HG03139 (cell line): ENCODE data around the gene FUBP3.

Source experiments
- ATAC-seq: cut with Tn5 transposase; IDR thresholded peaks from one replicate; pipeline ENCODE4 v1.9.1; 2021; ENCODE audit not compliant: unreplicated experiment

The FUBP3 gene

DNA sequence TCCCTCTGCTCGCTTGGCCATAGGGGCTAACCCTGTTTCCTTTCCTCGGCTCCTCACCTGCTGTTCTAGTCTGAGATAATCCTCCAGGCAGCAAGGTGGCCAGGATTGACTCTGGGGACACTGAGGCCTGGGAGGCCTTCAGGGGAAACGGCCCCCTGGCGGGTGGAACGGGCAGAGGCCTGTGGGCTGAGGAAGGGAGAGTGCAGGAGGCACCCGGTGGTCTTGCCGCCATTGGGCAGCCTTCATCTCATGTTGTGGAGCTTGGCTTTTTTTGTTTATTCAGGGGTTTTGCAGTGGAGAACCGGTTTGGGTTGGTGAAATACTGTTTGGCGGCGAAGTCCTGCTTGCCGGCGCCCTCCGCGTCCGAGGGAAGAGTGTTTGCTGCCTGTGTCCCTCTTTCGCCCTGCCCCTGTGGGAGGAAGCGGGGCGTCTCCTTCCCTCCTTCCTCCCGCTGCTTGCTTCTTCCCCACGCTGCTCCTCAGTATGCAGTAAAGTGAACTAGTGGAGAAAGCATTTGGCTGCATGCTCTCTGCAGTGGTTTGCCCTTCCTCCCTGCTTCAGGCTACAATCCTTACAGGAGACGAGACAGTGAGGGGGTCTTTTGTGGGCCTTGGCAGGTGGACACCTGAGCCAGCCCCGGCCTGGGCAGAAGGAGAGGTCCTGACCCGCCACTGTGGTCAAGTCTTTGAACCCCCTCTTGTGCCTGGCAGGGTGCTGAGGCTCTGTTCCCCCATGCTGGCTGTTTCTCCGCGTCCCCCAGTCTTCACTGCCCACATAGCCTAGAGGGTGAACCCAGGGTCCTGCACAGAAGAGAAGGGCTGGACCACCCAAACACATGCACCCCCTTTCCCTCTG, 54.2 kb downstream of the FUBP3 start:
- ATAC-seq = no peak

DNA sequence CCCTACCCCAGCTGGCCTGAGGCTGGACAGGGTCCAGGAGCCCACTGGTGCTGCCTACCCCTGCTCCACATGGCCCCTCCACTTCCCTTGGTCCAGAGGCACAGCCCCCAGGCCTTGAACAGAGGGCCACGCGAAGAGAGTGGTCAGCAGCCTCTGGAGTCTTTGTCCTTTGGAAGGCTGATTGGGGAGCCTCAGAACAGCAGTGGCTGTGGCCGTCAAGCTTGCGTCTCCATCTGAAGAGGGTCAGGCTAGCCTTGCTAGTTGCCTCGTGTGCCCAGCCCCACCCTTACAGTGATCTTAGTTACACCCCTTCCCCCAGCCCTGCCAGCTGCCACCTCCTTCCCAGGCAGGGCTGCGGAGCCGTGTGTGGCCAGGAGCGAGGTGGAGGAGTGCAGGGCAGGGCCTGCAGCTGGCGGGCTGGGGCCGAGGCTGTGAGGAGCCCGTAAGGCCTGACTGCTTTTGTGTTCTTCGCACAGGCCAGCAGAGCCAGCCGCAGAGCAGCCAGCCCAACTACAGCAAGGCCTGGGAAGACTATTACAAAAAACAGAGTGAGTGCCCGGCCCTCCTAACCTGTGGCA, 54.9 kb downstream of the FUBP3 start:
- no peak for ATAC-seq

DNA sequence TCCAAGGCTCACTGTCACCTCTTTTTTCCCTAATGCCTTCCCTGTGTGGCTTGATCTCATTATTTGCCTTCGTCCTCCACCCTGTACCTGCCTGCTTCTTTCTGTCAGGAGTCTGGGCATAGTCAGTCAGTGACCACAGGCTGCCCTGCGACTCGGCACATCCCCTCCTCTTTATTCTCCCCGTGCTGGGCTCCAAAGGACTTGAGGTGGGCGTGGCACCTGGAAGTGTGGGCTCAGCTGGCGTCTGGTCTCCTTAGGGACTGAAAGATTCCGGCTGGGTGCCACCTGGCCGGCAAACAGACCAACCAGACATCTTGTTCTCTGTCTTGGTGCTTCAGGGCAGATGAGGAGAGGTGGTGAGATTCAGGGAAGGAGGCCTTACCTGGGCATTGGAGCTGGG, 55.4 kb downstream of the FUBP3 start:
- ATAC-seq = no peak

DNA sequence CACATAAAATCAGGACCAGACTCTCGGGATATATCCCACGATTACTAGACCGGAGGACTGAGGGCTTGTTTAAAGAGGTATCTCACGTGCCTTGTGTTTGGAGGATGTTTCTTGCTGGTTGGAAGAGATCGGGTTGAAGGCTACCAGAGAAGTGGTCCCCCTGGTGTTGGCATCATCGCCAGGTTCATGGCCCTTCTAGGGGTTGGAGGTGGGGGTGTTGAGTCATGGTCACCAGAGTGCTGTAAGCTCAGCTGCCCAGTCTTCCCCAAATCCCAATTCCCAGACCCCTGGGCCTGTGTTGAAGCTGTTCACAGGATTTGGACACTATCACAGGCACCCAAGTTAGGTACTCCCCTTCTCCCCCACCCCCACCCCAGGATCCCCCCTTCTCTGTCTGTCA, 55.9 kb downstream of the FUBP3 start:
- ATAC-seq = no peak

DNA sequence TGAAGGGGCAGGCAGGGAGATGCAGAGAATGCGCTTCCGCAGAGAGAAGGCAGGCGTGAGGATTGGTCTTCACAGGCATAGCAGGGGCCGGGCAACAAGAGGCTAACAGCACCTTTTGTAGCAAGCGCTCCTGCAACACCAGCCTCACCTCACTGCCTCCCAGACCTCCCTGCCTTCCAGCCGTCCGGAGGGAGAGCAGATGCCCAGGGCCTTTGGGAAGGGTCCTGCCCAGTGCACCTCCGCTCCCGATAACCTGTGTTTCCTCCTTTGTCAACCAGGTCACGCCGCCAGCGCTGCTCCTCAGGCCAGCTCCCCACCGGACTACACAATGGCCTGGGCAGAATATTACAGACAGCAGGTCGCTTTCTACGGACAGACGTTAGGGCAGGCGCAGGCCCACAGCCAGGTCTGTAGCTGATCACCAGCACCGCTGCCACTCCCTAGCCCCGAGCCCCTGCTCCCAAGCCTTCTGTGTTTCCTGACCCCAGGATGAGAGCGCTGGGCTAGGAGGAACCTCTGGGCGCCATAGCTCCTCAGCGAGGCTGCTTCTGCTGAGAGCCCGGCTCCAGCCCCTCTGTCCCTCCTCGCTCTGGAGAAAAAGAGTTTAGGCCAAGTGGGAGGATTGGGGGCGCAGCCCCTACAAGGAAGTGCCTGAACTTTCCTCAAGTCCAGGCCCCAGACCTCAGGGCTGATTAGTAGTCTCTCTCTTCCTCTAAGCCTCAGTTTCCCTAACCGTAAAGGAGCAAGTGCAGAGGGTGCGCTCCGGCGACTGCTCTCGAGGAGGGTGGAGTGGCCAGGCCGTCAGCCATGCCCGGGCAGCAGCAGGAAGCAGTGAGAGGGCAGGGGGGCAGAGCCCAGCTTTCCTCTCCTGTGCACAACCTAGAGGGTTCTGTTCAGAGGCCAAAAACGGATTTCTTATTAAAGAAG, 56.6 kb downstream of the FUBP3 start:
- ATAC-seq = no peak

DNA sequence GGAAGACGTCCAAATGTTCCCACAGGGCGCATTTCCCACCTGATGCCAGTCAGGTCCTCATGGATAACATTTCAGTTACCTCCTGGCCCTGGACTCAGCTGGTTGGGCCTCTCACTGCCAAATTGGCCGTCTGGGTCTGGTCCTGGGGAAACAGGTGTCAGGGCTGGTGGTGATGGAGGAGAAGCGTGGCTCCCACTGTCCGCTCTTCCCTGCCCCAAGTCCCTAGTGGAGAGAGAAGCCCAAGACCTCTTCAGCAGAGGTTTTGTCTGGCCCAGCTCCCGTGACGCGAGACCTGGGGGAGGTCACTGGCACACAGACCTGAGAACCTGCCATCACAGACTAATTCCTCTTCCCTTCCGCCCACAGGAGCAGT, 57.3 kb downstream of the FUBP3 start:
- no peak for ATAC-seq

DNA sequence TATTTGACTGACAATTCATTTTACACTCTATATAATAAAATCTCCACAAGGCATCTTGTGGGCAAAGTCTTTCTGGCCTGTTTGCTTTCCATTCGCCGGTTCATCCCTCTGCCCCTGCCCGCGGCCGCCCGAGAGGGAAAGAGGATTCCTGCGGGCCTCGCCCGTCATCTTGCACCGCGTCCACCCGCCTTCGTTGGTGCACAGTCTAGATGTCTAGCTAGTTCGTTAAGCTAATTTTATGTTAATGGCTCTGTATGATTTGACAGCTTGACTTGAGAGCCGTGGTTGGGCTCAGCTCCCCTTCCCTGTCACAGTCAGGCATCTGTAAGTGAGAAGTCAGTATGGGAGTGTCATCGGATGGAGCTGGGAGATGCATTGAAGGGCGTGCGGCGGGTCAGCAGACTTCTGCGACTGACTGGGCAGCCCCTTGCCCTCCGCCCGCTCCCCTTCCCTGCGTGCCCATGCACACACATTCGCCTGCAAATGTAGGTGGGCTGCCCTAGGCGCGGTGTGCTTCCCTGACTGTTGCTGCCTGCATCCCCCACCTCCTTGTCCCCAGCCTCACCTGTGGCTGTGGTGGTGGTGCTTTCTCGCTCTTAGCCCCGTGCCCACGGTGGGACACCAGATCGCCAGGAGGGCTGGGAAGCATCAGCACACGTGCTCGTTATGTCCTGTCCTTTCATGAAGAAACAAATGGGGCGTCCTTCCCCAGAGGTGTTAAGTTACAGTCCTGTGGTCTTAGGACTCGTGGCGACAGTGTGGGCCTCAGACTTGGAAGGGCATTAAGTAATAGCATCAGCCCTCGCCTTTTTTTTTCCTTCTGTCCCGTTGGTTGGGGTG, 59.1 kb downstream of the FUBP3 start:
- ATAC-seq = no peak

DNA sequence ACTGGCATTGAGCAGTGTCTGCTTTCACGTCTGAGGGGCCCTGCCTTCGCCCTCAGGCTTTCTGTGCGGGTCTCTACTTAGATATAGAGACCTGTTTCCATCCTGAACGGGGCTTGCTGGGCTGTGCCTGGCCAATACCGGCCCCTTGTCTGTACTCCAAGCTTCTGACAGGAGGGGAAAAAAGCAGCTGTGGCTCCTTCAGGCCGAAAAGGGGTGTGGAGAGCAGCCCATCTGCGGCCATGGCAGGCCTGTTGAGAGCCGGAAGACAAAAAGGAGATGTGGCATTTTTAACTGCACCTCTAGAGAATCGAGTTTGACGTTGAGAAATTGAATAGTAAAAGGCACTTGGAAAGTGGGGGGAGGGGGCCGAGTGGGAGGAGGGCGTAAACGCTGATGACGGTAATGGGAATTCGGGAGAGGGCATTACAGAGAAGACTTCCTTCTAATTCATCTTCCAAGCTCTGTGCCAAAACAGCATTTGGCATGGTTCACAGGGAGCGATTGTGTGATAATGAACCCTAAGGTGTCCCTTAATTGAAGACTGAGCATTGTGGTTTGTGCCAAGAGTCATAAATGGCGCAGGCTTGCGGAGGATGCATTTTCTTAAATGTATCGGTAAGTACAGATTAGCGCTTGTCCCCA, 59.9 kb downstream of the FUBP3 start:
- no peak for ATAC-seq

DNA sequence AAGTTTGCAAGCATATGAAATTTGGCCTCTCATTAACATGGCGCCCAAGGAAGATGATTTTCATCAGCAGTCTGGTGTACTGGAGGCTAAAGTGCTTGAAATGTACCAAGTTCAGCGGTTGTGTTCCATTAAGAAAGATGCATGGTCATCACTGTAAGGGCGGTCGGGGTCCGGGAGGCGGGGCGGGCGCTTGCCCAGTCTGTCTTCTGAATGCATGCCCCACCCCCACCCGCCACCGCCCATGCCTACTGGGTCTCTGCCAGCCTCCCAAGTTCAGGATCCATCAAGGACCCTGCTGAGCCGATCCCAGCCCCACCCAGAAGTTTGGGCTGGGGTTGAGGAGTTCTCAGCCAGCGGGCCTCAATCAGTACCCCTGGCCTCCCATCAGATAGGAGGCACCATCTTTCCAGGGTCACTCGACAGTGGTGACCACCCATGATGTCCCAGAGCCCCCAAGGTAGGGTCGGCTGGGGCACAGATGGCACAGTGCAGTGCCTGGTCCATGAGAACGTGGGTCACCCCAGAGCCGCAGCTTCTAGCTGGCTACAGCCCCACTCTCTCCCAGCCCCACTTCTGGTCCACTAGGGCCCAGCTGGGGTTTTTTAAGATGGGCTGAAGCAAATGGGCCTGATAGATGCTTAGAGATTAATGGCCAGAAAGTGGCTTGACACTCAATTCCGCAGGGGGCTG, 60.6 kb downstream of the FUBP3 start:
- ATAC-seq = no peak

DNA sequence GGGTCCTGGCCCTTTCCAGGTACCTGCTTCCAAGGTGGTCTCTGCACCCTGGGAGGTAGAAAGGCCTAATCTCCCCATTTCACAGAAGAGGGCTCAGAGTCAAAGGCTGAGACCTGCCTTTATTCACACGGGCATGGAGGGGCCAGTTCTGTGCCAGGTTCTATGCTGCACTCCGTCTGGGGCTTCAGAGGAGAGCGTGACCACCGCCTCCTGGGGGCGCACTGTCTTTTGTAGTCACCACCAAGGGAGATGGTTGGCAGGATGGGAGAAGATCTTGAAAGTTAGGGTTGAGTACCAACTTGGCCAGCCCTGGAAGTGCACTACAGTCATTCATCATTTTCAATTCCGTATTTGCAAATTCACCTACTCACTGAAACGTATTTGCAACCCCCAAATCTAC, 61.3 kb downstream of the FUBP3 start:
- ATAC-seq = no peak

DNA sequence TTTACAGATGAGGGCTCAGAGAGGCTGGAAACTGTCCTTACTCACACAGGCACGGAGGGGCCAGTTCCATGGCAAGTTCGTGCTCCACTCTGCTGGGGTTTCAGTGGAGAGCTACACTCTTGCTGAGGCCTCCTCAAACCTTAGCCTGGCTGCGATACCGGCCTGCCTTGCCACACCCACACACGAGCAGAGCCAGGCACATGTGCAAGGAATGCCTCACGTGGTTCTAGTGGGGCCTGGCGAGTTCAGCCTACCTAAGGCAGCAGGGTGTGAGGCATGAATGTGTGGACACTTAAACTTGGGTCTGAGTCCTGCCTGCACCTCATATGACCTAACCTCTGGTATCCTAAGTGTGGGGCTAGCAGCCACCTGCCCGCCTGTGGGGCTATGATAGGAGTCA, 63.5 kb downstream of the FUBP3 start:
- ATAC-seq = no peak

DNA sequence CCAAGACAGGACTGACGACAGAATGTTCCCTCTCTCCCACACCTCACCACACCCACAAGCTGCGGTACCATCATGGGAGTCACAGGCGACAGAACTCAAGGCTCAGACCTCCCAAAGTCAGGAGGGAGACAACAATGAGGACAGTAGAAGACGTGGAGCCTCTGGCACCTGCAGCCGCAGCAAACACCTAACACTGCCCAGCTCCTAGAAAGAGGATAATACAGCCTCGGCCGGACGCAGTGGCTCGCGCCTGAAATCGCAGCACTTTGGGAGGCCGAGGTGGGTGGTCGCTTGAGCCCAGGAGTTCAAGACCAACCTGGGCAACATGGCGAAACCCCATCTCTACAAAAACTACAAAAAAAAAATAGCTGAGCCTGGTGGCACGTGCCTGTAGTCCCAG, 71.8 kb downstream of the FUBP3 start:
- ATAC-seq = no peak

DNA sequence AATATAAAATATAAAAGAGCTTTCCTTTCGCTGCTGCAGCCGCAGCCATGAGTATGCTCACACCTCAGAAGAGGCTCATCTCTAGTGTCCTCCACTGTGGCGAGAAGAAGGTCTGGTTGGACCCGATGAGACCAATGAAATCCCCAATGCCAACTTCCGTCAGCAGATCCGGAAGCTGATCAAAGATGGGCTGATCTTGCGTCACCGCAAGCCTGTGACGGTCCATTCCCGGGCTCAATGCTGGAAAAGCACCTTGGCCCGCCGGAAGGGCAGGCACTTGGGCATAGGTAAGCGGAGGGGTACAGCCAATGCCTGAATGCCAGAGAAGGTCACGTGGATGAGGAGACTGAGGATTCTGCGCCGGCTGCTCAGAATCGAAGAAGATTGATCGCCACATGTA, 72.4 kb downstream of the FUBP3 start:
- ATAC-seq = no peak

DNA sequence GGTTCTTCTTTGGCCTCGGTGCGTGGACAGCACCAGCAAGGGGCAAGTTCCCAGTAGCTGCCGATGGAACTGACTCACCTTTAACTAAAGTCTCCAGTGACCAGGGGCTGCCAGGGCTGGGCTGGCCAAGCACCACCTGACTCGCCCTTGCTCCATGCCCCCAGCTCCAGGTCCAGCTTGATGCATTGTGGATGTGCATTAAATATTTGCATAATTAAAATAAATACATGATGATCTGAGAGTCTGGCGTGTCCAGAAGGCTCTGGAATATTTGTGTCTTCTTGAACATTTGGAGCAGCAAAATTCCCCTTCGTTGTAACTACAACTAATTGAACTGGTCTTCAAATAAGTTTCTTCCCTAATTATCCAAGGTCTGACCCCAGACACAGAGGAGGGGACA, 75.5 kb downstream of the FUBP3 start:
- no peak for ATAC-seq

DNA sequence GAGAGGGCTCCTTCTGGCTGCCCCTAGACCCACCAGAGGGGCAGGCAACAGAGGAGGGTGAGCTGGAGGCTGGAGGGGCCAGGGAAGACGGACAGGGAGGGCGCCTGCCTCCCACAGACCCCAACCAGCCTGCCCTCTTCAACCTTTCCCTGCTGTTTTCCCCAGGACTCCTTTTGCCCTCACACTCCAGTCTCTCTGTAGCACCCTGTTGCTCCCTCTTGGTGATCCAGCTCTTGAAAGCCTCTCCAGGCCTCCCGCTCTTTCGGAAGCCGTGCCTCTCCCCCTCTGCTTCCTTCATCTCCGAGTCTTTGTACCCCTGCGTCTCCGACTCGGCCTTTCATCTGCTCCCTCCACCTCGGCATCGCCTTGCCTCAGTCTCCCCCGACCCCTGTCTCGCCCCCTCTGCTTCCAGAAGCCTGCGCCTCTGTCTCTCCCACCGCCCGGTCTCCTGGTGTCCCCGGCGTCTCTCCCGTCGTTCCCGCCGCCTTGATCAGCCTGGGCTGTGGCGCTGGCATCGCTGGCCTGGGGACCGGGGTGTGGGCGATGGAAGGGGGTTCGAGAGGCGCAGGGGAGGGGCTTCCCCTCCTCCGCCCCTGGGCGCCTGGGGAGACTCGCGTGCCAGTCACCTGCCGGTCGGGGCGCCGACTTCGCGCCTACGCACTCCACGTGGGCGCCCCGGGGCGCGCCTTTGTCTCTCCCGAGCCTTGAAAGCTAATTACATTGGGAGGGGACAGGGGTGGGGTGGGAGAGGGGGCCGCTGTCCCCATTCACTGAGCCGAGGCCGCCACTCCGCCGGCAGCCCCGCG, 79.7 kb downstream of the FUBP3 start:
- ATAC-seq = no peak

DNA sequence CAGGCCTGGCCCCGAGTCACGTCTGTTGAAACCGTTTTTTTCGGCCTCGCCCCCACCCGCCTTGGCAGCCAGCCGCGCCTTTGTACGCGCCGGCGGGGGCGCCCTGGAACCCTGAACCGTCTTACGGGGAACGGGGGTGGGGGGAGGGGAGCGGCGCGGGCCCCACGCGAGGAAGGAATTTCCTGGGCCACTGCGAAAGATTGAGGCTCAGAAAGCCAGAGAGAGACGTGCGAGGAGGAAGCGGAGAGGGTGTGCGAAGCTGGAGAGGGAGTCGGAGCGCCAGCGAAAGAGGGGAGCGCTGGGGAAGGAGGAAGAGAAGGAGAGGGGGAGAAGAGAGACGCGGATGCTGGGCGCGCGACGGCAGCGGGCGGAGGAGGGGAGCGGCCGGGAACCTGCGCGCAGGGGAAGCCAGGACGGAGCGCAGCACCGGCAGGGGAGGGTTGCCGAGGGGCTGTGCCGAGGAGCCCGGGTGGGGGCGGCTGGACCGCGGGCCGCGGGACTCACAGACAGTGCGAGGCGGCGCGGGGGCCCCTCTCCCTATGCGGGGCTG, 80.4 kb downstream of the FUBP3 start:
- ATAC-seq = no peak

DNA sequence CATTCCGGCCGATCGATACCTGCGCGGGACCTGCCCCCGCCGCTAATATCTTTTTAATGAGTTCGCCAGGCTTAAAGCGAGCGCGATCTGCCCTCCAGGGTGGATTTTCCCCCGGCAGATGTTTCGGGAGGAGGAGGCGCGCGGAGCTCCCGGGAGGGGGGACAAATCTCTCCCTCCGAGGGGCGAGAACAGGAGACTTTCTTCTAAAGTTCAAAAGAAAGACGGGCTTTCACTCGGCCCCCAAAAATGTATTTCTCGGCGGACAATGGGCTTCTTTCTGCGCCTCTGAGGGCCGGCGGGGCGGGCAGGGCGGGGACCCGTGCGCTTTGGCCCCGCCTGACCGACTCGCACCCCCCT, 80.9 kb downstream of the FUBP3 start:
- ATAC-seq = no peak

DNA sequence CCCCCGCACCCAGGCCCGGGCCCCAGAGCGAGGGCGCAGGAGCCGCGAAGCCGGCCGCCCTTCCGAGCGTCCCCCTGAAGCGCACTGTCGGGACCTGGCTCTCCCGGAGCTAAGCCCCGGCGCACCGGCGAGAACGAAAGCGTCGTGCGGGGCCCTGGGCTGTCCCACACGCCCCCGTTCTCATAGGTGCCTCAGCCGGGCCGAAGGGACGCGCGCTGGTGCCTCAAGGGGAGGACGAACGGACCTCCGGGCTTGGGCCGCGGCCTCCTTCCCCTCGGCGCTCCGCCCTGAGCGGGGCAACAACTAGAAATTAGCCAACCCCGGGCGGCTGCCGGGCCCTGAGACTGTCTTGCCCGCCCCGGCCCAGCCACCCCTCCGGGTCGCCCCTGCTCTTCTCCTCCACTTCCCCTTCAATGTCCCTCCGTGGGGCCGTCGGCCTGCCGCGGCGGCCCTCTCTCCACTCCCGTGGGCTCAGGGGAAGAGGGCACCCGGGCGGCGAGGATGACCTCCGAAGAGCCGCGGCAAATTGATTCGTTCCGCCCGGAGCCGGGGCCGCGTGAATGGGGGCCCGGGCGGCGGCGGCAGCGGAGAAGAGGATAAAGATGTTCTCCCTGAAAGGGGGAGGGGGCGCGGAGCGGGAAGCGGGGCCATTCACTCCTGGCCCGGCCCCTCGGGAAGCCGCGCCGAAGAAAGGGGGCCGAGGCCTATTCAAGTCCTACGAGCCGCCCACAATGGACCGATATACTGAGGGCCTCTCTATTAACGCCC, 81.5 kb downstream of the FUBP3 start:
- ATAC-seq = no peak
